Neutrophil (primary cell): ENCODE data around the gene RBM4B.

Experiments
- H3K27ac ChIP-seq: fragments of 200-600 bp; sonication (generic); 2 replicates; pipeline ENCODE4 v1.5.1; 2016; ENCODE audit warnings: mild to moderate bottlenecking, moderate library complexity
- H3K27me3 ChIP-seq: fragments of 200-600 bp; sonication (generic); 2 replicates; pipeline ENCODE4 v1.6.0; 2016; ENCODE audit warnings: mild to moderate bottlenecking
- H3K36me3 ChIP-seq: fragments of 200-600 bp; sonication (generic); 2 replicates; pipeline ENCODE4 v1.5.1; 2017
- H3K4me1 ChIP-seq, 2 experiments: fragments of 200-600 bp in 1 of 2; sonication (generic) in 1 of 2; 1 replicate in 1 of 2; 2 replicates in 1 of 2; pipeline versions ENCODE4 v1.5.1 to v1.6.1; 2013 to 2016; ENCODE audit warnings: low read depth in 1 of 2, low read length in 1 of 2, mild to moderate bottlenecking in 1 of 2, moderate library complexity in 1 of 2; ENCODE audit not compliant: control insufficient read depth in 1 of 2, insufficient read depth in 1 of 2
- H3K4me3 ChIP-seq, 2 experiments: fragments of 200-600 bp in 1 of 2; sonication (generic) in 1 of 2; 1 replicate in 1 of 2; 2 replicates in 1 of 2; pipeline ENCODE4 v1.5.1; 2013 to 2016; ENCODE audit warnings: low read depth in 1 of 2, low read length in 1 of 2, mild to moderate bottlenecking in 1 of 2, moderate library complexity in 1 of 2
- H3K9me3 ChIP-seq: fragments of 200-600 bp; sonication (generic); 2 replicates; pipeline ENCODE4 v1.5.1; 2016
- CTCF ChIP-seq: fragments of 200-600 bp; sonication (generic); IDR thresholded peaks from 2 replicates; pipeline ENCODE4 v1.5.1; 2016; ENCODE audit warnings: antibody characterized with exemption

RBM4B gene

GRCh38 chr11:66688561-66689534 is 11.2 kb upstream of the RBM4B start:
- Histone ChIP-seq H3K4me3 (no peak overlapping the region), H3K9me3 (no peaks in the 10 kb centered on the region), H3K27me3 (no peaks in the 10 kb centered on the region), H3K27ac (no peak overlapping the region), H3K4me1 (no peaks in the 10 kb centered on the region), H3K36me3 (no peaks in the 10 kb centered on the region)
- TF ChIP-seq CTCF: no peak

GRCh38 chr11:66687831-66688281 is 10.2 kb upstream of the RBM4B start:
- H3K27ac ChIP-seq: no peak overlapping the region
- no peaks in the 10 kb centered on the region for H3K36me3 ChIP-seq
- H3K27me3 ChIP-seq: no peaks in the 10 kb centered on the region
- H3K9me3 ChIP-seq: no peaks in the 10 kb centered on the region
- H3K4me3 ChIP-seq: no peak overlapping the region
- H3K4me1 ChIP-seq: no peaks in the 10 kb centered on the region
- TF ChIP-seq CTCF: no peak

- TF ChIP-seq CTCF: no peak
- Histone ChIP-seq H3K4me3 (no peak overlapping the region), H3K36me3 (no peaks in the 10 kb centered on the region), H3K27ac (no peak overlapping the region), H3K9me3 (no peaks in the 10 kb centered on the region), H3K27me3 (no peaks in the 10 kb centered on the region), H3K4me1 (no peaks in the 10 kb centered on the region)
Observed at GRCh38 chr11:66686801-66687750, 9.4 kb upstream of the RBM4B start.

- Histone ChIP-seq H3K4me3 (no peak overlapping the region), H3K9me3 (no peaks in the 10 kb centered on the region), H3K27ac (no peak overlapping the region), H3K4me1 (no peaks in the 10 kb centered on the region), H3K36me3 (no peaks in the 10 kb centered on the region), H3K27me3 (no peaks in the 10 kb centered on the region)
- no peak for TF ChIP-seq CTCF
Observed at GRCh38 chr11:66686100-66686785, 8.6 kb upstream of the RBM4B start.
